HG03575 (cell line): ENCODE data around the gene TMEM62.
"Not testable (repeated sequence)": the region's sequence is repeated elsewhere in the genome, so short reads cannot be mapped to it uniquely, and the experiment has no call there.

Experiments
- ATAC-seq: cut with Tn5 transposase; IDR thresholded peaks from one replicate; pipeline ENCODE4 v1.9.1; 2021; ENCODE audit not compliant: unreplicated experiment, insufficient number of reproducible peaks, low FRiP score; ENCODE audit errors: extremely low read depth

Gene TMEM62

GRCh38 chr15:43118286-43118685, 15.1 kb upstream of the TMEM62 start:
- no peak for ATAC-seq

DNA sequence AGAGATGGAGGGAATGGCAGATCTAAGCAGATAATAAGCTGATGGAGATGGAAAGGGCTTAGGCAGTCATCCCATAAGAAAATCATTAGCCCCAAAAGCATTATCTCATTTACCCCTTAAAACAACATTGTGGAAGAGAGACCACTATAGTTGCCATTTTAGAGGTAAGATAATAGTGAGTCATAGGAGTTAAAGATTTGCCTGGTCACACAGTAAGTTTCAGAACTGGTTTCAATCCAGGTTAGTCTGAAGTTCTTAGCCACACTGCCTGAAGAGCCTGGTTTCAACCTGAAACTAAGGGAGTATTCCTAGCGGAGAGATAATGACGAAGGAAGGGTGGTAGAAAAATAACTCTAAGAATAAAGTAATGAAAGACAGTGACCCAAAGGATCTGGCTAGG, 14.6 kb upstream of the TMEM62 start:
- ATAC-seq: no peak

- ATAC-seq: no peak
These were observed 11.5 kb upstream of the TMEM62 start for GRCh38 chr15:43121863-43122262.

- no peak for ATAC-seq
These were observed 8.2 kb upstream of the TMEM62 start for GRCh38 chr15:43125100-43125661.

- ATAC-seq: no peak
These were observed 7.0 kb upstream of the TMEM62 start for GRCh38 chr15:43126356-43126755.

GRCh38 chr15:43127752-43128151, 5.6 kb upstream of the TMEM62 start:
- ATAC-seq: no peak

DNA sequence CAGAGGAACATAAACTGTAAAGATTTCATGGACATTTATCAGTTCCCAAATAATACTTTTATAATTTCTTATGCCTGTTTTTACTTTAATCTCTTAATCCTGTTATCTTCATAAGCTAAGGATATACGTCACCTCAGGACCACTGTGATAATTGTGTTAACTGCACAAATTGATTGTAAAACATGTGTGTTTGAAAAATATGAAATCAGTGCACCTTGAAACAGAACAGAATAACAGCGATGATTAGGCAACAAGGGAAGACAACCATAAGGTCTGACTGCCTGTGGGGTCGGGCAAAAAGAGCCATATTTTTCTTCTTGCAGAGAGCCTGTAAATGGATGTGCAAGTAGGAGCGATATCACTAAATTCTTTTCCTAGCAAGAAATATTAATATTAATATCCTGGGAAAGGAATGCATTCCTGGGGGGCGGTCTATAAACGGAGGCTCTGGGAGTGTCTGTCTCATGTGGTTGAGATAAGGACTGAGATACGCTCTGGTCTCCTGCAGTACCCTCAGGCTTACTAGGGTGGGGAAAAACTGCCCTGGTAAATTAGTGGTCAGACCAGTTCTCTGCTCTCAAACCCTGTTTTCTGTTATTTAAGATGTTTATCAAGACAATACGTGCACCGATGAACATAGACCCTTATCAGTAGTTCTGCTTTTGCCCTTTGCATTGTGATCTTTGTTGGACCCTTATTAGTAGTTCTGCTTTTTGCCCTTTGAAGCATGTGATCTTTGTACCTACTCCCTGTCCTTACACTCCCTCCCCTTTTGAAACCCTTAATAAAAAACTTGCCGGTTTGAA, 5.0 kb upstream of the TMEM62 start:
- ATAC-seq: not testable (repeated sequence)

- ATAC-seq: no peak
These were observed 4.4 kb upstream of the TMEM62 start for GRCh38 chr15:43128980-43129335.

- no peak for ATAC-seq
These were observed 456 bp upstream of the TMEM62 start for GRCh38 chr15:43132830-43133429.

DNA sequence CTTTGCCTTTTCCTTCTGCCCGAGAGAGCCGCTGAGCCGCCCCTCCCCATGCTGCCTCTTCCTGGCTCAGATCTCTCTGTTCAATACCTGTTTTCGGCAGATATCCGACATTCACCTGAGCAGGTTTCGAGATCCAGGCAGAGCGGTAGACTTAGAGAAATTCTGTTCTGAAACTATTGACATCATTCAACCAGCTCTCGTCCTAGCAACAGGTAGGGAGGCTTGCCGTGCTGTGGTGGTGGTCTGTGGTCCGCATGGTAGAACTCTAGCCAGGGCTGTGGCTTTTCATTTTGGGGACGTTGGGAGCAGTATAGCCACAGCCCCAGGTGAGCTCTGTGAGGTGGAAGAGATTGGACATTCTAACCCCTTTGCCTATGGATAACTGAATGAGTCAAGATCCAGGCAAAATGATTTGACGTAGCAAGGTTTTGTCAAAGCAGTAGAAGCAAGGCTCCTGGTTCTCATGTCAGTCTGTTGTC, 810 bp downstream of the TMEM62 start:
- ATAC-seq: no peak

DNA sequence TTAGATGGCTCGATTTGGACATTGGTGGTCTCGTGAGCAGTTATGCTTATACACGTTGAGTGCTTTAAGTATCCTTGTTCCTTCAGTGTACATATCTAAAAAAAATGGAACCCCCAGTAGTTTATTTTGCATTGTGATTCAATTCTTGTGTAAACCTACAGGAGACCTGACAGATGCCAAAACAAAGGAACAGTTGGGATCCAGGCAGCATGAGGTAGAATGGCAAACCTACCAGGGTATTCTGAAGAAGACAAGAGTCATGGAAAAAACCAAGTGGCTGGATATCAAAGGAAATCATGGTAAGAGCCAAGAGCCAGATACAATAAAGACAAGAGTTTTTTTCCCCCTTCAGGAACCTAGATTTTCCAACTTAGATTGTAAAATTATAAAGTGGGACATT, 2.0 kb downstream of the TMEM62 start:
- no peak for ATAC-seq

GRCh38 chr15:43143203-43143941, 10.0 kb downstream of the TMEM62 start:
- no peak for ATAC-seq

DNA sequence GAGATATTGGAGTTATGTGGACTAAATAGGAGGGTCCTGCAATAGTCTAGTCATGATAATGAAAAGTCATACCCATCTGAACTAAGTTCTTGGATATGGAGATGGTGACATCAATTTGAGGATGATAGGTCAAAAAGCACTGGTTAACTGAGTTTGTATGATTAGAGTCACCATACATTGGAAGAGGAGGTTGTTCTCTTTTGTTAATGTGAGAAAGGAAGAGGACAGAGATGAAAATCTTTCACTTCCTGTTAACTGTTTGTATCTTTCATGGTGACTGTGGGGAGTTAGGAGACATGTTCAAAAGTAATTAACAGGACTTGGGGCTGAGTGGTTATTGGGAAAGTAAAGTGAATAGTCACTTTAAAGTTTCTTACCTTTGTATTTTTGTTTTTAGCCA, 11.1 kb downstream of the TMEM62 start:
- ATAC-seq: no peak

GRCh38 chr15:43146184-43146583, 12.8 kb downstream of the TMEM62 start:
- ATAC-seq: no peak

DNA sequence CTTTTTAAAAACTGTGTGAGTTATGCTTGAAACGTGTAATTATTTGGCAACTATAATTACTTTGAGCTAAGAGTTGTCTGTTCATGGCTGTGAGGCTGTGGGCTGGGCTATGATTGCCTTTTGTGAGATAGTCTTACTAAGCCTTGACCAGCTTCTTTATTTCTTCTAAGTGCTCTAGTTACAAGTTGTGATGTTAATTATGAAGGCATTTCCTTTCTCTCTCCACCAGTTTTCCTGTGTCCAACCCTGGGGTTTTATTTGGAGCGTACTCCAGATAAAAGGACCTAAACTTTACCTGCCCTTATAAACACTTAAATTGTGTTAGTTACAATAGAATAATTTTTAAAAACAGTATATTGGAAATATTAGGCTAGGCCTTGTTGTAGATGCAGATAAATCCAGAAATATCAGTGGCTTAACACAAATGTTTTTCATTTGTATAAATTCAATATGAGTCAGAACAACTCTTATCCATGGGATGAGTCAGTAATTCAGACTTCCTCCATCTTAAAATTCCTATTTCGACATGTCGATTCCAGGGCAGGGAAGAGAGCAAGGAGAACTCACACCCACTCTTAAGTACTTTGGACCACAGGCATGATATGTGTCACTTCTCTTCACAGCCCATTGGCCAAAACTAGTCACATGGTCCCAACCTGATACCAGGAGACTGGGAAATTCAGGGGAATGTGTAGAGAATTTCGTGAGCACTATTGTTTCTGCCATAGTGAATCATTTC, 17.0 kb downstream of the TMEM62 start:
- no peak for ATAC-seq

DNA sequence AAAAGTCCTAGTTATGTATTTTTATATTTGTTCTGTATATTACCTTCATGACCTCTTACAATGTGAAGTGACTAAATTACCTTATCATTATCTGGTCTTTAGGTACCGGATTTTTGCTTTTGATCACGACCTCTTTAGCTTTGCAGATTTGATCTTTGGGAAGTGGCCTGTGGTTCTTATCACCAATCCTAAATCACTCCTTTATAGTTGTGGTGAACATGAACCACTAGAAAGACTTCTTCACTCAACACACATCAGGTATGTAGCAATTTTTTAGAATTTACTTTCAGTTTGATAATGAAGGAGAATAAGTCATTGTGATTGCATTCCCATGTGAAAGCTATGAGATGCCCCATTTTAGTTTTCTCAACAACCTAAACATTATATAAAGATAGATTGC, 18.3 kb downstream of the TMEM62 start:
- ATAC-seq: no peak

- no peak for ATAC-seq
These were observed 19.9 kb downstream of the TMEM62 start for GRCh38 chr15:43153269-43153668.

GRCh38 chr15:43165801-43166325, 32.5 kb downstream of the TMEM62 start:
- no peak for ATAC-seq

- not testable (repeated sequence) for ATAC-seq
These were observed 33.9 kb downstream of the TMEM62 start for GRCh38 chr15:43167261-43167660.
